DMS53 treated with DMSO at 0.1 percent for 48 hours (cell line): ENCODE measurements around the gene HP.

Experiments used
- DNase-seq: peaks from one replicate; lab custom pipeline; 2025; ENCODE audit not compliant: unreplicated experiment; lab: John Stamatoyannopoulos, UW

The HP gene

DNA sequence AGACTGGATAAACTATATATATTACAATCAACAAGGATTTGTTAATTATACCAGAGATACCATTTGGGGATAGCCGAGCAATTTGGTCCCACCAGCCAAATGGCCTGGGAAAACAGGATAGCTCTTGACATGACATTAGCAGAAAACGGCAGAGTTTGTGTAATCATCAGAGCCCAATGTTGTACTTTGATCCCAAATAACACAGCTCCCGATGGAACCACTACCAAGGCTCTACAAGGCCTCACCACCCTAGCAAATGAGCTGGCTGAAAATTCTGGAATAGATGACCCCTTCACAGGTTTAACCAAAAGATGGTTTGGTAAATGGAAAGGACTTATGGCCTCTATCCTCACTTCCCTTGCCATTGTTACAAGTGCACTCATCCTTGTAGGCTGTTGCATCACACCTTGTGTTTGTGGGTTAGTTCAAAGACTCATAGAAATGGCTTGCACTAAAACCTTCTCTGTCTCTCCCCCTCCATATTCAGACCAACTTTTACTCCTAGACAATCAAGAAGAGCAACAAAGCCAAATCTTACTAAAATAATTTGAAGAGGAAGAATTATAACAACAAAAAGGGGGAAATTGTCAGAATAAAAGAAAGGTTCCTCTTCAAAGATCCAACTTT is 29.6 kb downstream of the HP start:
- no peak for DNase-seq

GRCh38 chr16:72084445-72084844 is 30.1 kb downstream of the HP start:
- no peak for DNase-seq

DNA sequence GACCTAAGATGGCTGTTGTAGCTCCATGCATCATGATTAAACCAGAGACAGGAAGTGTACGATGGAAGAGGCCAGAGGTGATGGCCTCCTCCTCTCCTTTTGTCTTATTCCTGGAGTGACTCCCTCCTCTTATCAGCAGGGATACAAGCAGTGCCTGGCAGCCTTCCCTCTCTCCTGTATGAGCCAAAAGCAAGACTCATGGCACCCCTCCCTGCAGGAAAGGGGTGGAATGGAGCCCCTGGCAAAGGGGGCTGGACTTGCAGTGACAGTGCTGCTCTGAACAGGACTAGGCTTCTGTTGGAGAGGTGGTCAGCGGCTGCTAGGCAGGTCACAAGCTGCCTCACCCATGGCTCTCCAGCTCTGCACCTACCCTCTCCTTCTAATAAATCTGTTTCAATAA is 30.7 kb downstream of the HP start:
- DNase-seq = no peak

GRCh38 chr16:72091217-72091616 is 36.9 kb downstream of the HP start:
- DNase-seq = no peak

DNA sequence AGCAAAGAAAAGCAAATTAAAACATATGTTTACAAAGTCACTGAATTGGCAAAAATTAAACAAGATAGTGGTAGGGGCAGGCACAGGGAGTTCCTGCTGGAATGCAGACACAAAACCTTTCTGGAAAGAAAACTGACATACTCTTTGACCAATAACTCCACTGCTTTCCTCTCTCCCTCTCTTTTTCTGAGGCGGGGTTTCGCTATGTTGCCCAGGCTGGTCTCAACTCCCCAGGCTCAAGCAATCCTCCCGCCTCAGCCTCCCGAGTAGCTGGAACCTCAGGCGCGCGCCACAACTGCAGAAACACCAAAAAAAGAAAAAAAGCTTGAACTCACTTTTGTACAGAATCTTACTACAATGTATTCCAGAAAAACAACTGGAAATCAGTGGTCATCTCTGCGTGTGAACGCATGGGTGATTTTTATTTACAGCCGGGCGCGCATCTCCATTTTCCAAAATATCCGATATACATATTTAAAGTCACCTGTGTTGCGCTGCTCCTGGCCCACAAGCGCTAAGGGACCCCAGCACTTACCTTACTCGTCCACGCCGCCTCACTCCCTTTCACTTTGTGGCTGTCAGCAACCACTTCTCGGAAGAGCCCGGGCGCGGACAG is 38.6 kb downstream of the HP start:
- no peak for DNase-seq

DNA sequence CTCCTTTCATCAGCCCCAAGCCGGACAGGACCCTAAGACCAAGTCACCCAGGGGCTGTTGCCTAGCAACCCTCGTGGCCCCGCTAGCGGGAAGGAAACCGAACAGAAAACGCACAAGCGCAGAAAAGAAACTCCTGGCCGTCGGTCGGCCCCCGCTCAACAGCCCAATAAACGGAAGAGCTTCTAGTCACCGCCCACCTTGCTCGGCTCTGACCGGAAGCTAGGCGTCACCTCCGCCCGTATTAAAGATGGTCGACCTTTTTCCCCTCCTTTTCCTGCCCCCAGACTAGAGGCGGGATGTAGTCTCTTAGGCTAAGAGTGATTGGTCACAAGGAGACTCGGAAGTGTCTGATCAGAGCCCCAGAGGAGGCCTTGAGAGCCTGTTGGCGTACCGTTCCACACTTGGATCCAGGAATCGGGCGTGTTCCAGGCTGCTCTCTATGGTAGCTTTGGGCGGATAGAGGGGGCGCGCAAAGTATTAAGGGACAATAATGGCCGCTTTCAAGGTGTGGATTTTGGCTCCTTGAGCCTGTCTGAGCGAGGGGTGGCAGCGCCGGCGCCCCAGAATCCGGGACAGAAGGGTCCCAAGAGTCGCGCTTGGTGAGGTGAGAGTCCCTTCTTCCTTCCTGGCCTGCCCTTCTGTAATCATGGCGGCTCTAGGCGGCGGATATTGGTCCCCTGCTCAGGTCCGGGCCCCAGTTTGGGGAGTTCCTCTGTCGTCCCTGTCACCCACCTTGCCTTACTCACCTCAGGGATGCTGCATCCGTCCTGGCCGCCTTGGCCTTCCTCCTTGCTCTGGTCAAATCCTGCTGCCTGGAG is 39.4 kb downstream of the HP start, which contains the start of the genes DHX38 and TXNL4B:
DHX38 (plus strand) TSS at position 400 of the 818 bp plus-strand sequence. CDS start 2,311 bp downstream, outside the sequence.
TXNL4B (minus strand) TSS at position 173 of the 818 bp plus-strand sequence. CDS start 2,871 bp downstream, outside the sequence.
- peak; percentile 92 for DNase-seq

DNA sequence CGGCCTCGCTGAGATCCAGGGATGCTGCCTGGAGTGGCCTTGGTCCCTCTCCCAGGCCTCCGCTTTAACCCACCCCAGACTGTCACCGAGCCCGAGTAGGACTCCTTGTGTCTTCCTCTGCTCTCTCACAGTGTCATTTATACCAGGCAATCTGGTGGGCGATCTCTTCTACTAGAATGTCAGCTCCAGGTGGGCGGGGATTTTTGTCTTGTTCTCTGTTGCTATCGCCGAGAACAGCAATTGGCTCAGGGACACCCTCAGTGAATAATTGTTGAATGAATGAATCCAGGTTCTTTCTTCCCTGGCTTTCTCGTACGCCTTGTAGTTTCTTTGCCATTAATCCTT is 39.9 kb downstream of the HP start:
- no peak for DNase-seq

GRCh38 chr16:72098936-72099335 is 44.6 kb downstream of the HP start:
- no peak for DNase-seq

DNA sequence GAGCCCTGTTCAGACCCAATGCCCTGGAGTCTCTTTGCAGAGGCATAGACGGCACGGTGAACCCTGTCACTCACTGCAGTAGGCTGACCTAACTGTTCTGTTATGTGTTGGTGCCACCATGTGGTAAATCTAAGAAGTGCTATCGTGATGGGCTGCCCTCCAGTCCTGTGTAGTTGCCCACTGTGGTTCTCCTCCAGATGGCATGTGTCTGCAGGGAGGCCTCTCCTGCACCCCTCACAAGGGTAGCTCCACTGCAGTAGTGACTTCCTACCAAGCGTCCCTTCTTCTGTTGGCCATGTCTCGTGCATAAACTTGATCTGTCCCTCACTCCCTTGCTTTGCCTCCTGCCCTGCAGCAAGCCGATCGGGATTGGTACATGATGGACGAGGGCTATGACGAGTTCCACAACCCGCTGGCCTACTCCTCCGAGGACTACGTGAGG is 45.1 kb downstream of the HP start:
- peak; percentile 1 for DNase-seq

GRCh38 chr16:72101195-72101594 is 46.9 kb downstream of the HP start:
- DNase-seq = no peak

DNA sequence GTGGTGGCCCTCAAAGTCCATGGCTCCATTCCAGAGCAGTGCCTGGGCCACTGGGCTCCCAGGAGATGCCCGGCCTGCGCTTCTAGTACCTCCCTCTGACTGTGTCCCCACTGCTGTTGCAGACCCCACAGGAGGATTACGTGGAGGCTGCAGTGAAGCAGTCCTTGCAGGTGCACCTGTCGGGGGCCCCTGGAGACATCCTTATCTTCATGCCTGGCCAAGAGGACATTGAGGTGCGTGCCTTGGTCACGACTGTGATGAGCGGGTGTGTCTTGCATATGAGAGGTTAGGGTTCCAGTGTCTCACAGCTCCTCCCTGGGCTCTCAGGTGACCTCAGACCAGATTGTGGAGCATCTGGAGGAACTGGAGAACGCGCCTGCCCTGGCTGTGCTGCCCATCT is 50.6 kb downstream of the HP start:
- no peak for DNase-seq

DNA sequence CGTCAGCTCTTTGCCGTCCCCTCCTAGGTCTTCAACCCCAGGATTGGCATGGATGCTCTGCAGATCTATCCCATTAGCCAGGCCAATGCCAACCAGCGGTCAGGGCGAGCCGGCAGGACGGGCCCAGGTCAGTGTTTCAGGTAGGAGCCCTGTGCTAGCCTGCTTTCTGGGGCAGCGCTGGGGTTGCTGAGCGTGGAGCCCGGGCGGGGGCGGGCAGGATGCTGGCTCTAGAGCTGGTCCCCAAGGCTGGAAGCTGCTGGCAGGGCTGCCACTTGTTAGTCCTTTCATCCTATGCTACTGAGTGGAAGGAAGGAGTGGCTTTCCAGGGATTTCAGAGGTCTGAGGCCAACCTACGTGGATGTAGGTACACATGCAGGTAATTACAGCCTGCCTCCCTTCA is 51.7 kb downstream of the HP start:
- DNase-seq = no peak

GRCh38 chr16:72107371-72107770 is 53.1 kb downstream of the HP start:
- no peak for DNase-seq

- DNase-seq = no peak
Measured at GRCh38 chr16:72108353-72109102, 54.2 kb downstream of the HP start.

DNA sequence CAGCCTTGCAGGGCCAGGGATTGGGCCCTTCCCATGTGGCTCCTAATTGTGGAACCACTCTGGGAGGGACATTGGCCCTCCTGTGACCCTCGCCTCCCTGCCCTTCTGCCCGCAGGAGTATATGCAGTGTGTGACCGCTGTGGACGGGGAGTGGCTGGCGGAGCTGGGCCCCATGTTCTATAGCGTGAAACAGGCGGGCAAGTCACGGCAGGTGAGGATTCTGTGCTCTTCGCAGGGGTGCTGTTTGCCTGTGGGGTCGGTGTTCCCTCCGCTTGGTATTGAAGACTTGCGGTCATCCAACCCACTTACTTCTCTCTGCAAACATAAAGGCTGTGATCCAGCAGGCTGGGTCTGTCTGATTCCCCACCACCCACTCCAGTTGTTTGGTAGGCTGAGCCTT is 55.0 kb downstream of the HP start:
- DNase-seq = no peak

GRCh38 chr16:72109966-72110530 is 55.7 kb downstream of the HP start:
- DNase-seq = no peak
